WTC11 (cell line): Measurements from ENCODE around the gene ANKRD24. TPM values are rescaled to one million over a fixed set of nuclear protein-coding genes. Genes with fewer than 3 reads are reported as not detected.

Experiments
- ATAC-seq: fragments of 200-7000 bp; cut with Tn5 transposase; 2 replicates; pipeline ENCODE4 v1.10.0; 2021; ENCODE audit warnings: mild to moderate bottlenecking, moderate library complexity
- CTCF ChIA-PET: fragments of 300-600 bp; sonication (Branson Sonifier 250); formaldehyde crosslinking; loops from one replicate; lab custom pipeline; 2021; ENCODE audit warnings: antibody characterized with exemption; lab: Charles Lee
- POLR2A ChIA-PET: fragments of 350-600 bp; sonication (Branson Sonifier 250); formaldehyde crosslinking; loops from one replicate; lab custom pipeline; 2021; ENCODE audit warnings: antibody characterized with exemption; lab: Charles Lee
- DNase-seq: peaks from one replicate; pipeline ENCODE4 v3.0.0; 2021; ENCODE audit warnings: low spot score
- H3K27ac Mint-ChIP-seq: 2 replicates; pipeline ENCODE4 v1.8.0; 2021; ENCODE audit warnings: mixed read lengths
- H3K27me3 Mint-ChIP-seq: 2 replicates; pipeline ENCODE4 v1.8.0; 2021; ENCODE audit warnings: low read depth, mild to moderate bottlenecking, moderate library complexity, mixed read lengths
- H3K36me3 Mint-ChIP-seq: 2 replicates; pipeline ENCODE4 v1.8.0; 2021; ENCODE audit warnings: mixed read lengths
- H3K4me1 Mint-ChIP-seq: 2 replicates; pipeline ENCODE4 v1.8.0; 2022; ENCODE audit warnings: mixed read lengths
- H3K4me3 Mint-ChIP-seq: 2 replicates; pipeline ENCODE4 v1.8.0; 2021; ENCODE audit warnings: mild to moderate bottlenecking, moderate library complexity, mixed read lengths
- H3K9me3 Mint-ChIP-seq: 2 replicates; pipeline ENCODE4 v1.8.0; 2021; ENCODE audit warnings: mixed read lengths
- ARID4B ChIP-seq: sonication (generic); formaldehyde crosslinking; IDR thresholded peaks from 2 replicates; pipeline ENCODE4 v1.8.0; 2023; ENCODE audit warnings: missing genetic modification reagents, mild to moderate bottlenecking, borderline replicate concordance
- ATF3 ChIP-seq: sonication (generic); formaldehyde crosslinking; conservative IDR thresholded peaks from 2 replicates; pipeline ENCODE4 v1.8.1; 2022; ENCODE audit warnings: mild to moderate bottlenecking, missing genetic modification reagents
- CREM ChIP-seq: sonication (generic); formaldehyde crosslinking; IDR thresholded peaks from 2 replicates; pipeline ENCODE4 v1.8.1; 2022; ENCODE audit warnings: mild to moderate bottlenecking, missing genetic modification reagents, moderate library complexity
- ELF4 ChIP-seq: sonication (generic); formaldehyde crosslinking; IDR thresholded peaks from 2 replicates; pipeline ENCODE4 v1.8.1; 2022; ENCODE audit warnings: low read depth, mild to moderate bottlenecking, moderate library complexity, missing genetic modification reagents
- FOXJ3 ChIP-seq: sonication (generic); formaldehyde crosslinking; IDR thresholded peaks from 2 replicates; pipeline ENCODE4 v1.9.0; 2021; ENCODE audit warnings: missing genetic modification reagents, mild to moderate bottlenecking, borderline replicate concordance
- MYBL2 ChIP-seq: sonication (generic); formaldehyde crosslinking; IDR thresholded peaks from 2 replicates; pipeline ENCODE4 v1.8.1; 2023; ENCODE audit warnings: mild to moderate bottlenecking, moderate library complexity, missing genetic modification reagents
- NR2C2 ChIP-seq: sonication (generic); formaldehyde crosslinking; IDR thresholded peaks from 2 replicates; pipeline ENCODE4 v1.8.0; 2022; ENCODE audit warnings: mild to moderate bottlenecking, missing genetic modification reagents
- OVOL2 ChIP-seq: fragments of 250-450 bp; sonication (Bioruptor Pico); IDR thresholded peaks from 2 replicates; pipeline ENCODE4 v1.9.0; 2021; ENCODE audit warnings: mild to moderate bottlenecking, borderline replicate concordance
- SOX15 ChIP-seq: fragments of 250-450 bp; sonication (Bioruptor Pico); IDR thresholded peaks from 2 replicates; pipeline ENCODE4 v1.9.0; 2021; ENCODE audit warnings: mild to moderate bottlenecking
- TCF7 ChIP-seq: sonication (generic); formaldehyde crosslinking; IDR thresholded peaks from 2 replicates; pipeline ENCODE4 v1.8.0; 2022; ENCODE audit warnings: mild to moderate bottlenecking, low read depth, missing genetic modification reagents, moderate library complexity
- TP53 ChIP-seq: sonication (generic); formaldehyde crosslinking; IDR thresholded peaks from 2 replicates; pipeline ENCODE4 v1.8.1; 2023; ENCODE audit warnings: mild to moderate bottlenecking, missing genetic modification reagents
- USF1 ChIP-seq: sonication (generic); formaldehyde crosslinking; IDR thresholded peaks from 2 replicates; pipeline ENCODE4 v1.8.0; 2022; ENCODE audit warnings: mild to moderate bottlenecking, missing genetic modification reagents
- ZMAT4 ChIP-seq: fragments of 250-450 bp; sonication (Bioruptor Pico); IDR thresholded peaks from 2 replicates; pipeline ENCODE4 v1.9.0; 2021; ENCODE audit warnings: mild to moderate bottlenecking
- ZNF219 ChIP-seq: sonication (generic); formaldehyde crosslinking; IDR thresholded peaks from 2 replicates; pipeline ENCODE4 v1.8.0; 2023; ENCODE audit warnings: missing genetic modification reagents, mild to moderate bottlenecking, borderline replicate concordance
- ZNF232 ChIP-seq: sonication (generic); formaldehyde crosslinking; IDR thresholded peaks from 2 replicates; pipeline ENCODE4 v1.8.0; 2022; ENCODE audit warnings: mild to moderate bottlenecking, missing genetic modification reagents
- ZNF423 ChIP-seq: fragments of 250-450 bp; sonication (Bioruptor Pico); IDR thresholded peaks from 2 replicates; pipeline ENCODE4 v2.1.2; 2022; ENCODE audit warnings: mild to moderate bottlenecking, moderate library complexity
- total RNA-seq: library from RNA; stranded (reverse); gene quantifications from 3 replicates; pipeline ENCODE4 v1.2.3, GENCODE V29; 2021
- TF ChIP-seq, protein P1 (sequence below): sonication (generic); formaldehyde crosslinking; IDR thresholded peaks from 2 replicates; pipeline ENCODE4 v1.8.0; 2022; ENCODE audit warnings: mild to moderate bottlenecking, missing genetic modification reagents
- TF ChIP-seq, protein P2 (sequence below): sonication (generic); formaldehyde crosslinking; IDR thresholded peaks from 2 replicates; pipeline ENCODE4 v1.8.1; 2023; ENCODE audit warnings: mild to moderate bottlenecking, missing genetic modification reagents
- TF ChIP-seq, protein P3 (sequence below): sonication (generic); formaldehyde crosslinking; IDR thresholded peaks from 2 replicates; pipeline ENCODE4 v1.8.1; 2023; ENCODE audit warnings: mild to moderate bottlenecking, moderate library complexity, missing genetic modification reagents
- TF ChIP-seq, protein P4 (sequence below): sonication (generic); formaldehyde crosslinking; IDR thresholded peaks from 2 replicates; pipeline ENCODE4 v1.8.1; 2023; ENCODE audit warnings: mild to moderate bottlenecking, missing genetic modification reagents, moderate library complexity

ANKRD24 gene
- total RNA-seq, 1 experiment from 2014 or later = 11.3 TPM

DNA sequence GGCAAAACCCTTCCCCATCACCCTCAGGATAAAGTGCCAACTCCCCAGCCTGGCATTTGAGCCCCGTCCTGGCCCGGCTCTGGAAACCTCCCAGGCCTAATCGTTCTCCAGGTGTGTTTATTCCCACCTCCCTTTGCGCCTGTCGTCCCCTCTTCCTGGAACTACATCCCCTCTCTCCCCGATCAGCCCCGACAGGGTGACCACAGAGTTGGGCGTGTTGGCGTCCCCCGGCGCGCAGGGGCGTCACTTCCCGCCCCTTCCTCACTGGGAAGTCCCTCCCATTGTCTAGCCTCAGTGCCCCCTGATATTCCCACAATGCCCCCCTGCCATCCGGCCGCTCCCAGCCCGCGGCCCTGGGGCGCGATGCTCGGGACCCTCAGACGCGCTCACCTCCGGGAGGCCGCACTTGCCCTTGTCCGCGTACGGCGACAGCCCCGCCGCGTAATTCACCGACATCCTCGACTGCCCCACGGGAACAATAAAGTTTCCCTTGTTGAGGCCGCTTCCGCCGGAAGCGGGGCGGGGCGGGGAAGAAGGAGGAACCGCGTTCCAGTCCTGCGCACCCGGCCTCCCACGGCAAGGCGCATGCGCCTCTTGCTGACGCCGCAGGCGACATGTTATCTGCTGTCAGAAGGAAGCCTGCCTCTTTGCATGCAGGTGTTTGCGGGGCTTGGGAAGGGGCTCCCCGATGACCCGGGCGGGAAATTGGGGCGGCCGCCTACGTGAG lies at the start of gene ANKRD24, which contains the start of gene SIRT6 (continued):
- TF ChIP-seq ARID4B (CRISPR knock-in tag) (peak; percentile 57; the same call in 1 of the 2 replicates), ZNF423 (CRISPR knock-in tag) (no peak; the same call in 1 of the 2 replicates), MYBL2 (CRISPR knock-in tag) (peak; percentile 82; the same call in 1 of the 2 replicates), ATF3 (CRISPR knock-in tag) (no peak), ELF4 (CRISPR knock-in tag) (no peak), CREM (CRISPR knock-in tag) (peak; percentile 38; the same call in 1 of the 2 replicates), NR2C2 (CRISPR knock-in tag) (no peak)
- TF ChIP-seq, protein P1, sequence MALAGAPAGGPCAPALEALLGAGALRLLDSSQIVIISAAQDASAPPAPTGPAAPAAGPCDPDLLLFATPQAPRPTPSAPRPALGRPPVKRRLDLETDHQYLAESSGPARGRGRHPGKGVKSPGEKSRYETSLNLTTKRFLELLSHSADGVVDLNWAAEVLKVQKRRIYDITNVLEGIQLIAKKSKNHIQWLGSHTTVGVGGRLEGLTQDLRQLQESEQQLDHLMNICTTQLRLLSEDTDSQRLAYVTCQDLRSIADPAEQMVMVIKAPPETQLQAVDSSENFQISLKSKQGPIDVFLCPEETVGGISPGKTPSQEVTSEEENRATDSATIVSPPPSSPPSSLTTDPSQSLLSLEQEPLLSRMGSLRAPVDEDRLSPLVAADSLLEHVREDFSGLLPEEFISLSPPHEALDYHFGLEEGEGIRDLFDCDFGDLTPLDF (CRISPR knock-in tag) = no peak
- TF ChIP-seq, protein P2, sequence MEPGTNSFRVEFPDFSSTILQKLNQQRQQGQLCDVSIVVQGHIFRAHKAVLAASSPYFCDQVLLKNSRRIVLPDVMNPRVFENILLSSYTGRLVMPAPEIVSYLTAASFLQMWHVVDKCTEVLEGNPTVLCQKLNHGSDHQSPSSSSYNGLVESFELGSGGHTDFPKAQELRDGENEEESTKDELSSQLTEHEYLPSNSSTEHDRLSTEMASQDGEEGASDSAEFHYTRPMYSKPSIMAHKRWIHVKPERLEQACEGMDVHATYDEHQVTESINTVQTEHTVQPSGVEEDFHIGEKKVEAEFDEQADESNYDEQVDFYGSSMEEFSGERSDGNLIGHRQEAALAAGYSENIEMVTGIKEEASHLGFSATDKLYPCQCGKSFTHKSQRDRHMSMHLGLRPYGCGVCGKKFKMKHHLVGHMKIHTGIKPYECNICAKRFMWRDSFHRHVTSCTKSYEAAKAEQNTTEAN (CRISPR knock-in tag) = peak; percentile 61; the same call in 1 of the 2 replicates
- TF ChIP-seq, protein P3, sequence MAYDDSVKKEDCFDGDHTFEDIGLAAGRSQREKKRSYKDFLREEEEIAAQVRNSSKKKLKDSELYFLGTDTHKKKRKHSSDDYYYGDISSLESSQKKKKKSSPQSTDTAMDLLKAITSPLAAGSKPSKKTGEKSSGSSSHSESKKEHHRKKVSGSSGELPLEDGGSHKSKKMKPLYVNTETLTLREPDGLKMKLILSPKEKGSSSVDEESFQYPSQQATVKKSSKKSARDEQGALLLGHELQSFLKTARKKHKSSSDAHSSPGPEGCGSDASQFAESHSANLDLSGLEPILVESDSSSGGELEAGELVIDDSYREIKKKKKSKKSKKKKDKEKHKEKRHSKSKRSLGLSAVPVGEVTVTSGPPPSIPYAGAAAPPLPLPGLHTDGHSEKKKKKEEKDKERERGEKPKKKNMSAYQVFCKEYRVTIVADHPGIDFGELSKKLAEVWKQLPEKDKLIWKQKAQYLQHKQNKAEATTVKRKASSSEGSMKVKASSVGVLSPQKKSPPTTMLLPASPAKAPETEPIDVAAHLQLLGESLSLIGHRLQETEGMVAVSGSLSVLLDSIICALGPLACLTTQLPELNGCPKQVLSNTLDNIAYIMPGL = peak; percentile 79

- Mint-ChIP-seq H3K4me3 (no peak overlapping the region), H3K27ac (no peak overlapping the region), H3K4me1 (0 out of 2 replicates have a peak, but pooled peaks cover 2% of the 10 kb centered on the region), H3K27me3 (peaks cover 15% of the 10 kb centered on the region), H3K36me3 (no peaks in the 10 kb centered on the region), H3K9me3 (peaks cover 1% of the 10 kb centered on the region; the same call in 1 of the 2 replicates)
- ChIA-PET POLR2A (no interaction called here), CTCF (interaction anchor here (0.8 to 1.5 kb wide), 2 partner anchors 52 to 133 kb away, joined by 3 read pairs; no protein-coding TSS in a partner anchor)
- ATAC-seq = no peak
- no peak for DNase-seq
- TF ChIP-seq, protein P4, sequence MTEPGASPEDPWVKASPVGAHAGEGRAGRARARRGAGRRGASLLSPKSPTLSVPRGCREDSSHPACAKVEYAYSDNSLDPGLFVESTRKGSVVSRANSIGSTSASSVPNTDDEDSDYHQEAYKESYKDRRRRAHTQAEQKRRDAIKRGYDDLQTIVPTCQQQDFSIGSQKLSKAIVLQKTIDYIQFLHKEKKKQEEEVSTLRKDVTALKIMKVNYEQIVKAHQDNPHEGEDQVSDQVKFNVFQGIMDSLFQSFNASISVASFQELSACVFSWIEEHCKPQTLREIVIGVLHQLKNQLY (CRISPR knock-in tag) = no peak
- TF ChIP-seq ZMAT4 (CRISPR knock-in tag) (no peak), TP53 (CRISPR knock-in tag) (no peak), SOX15 (CRISPR knock-in tag) (no peak), ZNF219 (CRISPR knock-in tag) (no peak), USF1 (CRISPR knock-in tag) (no peak), ZNF232 (CRISPR knock-in tag) (no peak), FOXJ3 (CRISPR knock-in tag) (no peak), TCF7 (CRISPR knock-in tag) (no peak), OVOL2 (CRISPR knock-in tag) (no peak), CREM (CRISPR knock-in tag) (no peak)
Observed at GRCh38 chr19:4134351-4134750, 48.1 kb upstream of the ANKRD24 start.
